Amniotic stem cell (primary cell): Measurements from ENCODE around the gene FAAP20.

ENCODE experiments used
- DNase-seq: peaks from one replicate; lab custom pipeline; 2025; lab: John Stamatoyannopoulos, UW

The FAAP20 gene

GRCh38 chr1:2210084-2210653, 15.6 kb upstream of the FAAP20 start:
- DNase-seq: no peak

- no peak for DNase-seq
Measured at GRCh38 chr1:2209400-2210083, 15.0 kb upstream of the FAAP20 start.

GRCh38 chr1:2208309-2209239, 14.0 kb upstream of the FAAP20 start:
- peak; percentile 93 for DNase-seq

DNA sequence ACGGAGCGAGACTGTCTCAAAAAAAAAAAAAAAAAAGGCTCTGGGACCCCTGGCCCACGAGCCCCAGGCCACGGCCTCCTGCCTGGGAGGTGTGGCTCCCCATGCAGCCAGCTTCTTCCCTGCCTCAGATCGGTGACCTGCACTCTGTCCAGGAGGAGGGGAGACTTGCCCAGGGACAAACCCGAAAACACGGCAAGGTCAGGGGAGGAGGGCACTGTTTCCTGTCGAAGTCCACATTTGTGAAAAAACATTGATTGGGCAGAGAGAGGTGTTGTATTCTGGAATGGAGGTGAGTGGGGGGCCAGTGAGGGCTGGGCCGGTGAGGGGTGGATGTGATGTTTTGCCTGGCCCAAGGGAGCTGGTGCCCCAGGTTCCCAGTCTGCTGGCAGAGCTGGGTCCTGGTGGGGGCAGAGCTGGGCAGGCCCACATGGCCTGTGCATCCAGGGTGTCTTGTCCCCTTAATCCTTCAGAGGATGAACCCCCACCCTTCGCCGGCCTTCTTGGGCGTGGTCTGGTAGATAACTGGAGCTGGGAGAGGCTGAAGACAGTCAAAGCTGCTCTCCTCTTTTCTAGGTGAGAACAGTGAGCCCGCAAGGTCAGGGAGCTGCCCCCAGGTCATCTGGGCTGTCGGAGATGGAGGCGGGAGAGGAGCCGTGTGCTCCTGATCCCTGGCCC, 12.4 kb upstream of the FAAP20 start:
- DNase-seq: no peak

DNA sequence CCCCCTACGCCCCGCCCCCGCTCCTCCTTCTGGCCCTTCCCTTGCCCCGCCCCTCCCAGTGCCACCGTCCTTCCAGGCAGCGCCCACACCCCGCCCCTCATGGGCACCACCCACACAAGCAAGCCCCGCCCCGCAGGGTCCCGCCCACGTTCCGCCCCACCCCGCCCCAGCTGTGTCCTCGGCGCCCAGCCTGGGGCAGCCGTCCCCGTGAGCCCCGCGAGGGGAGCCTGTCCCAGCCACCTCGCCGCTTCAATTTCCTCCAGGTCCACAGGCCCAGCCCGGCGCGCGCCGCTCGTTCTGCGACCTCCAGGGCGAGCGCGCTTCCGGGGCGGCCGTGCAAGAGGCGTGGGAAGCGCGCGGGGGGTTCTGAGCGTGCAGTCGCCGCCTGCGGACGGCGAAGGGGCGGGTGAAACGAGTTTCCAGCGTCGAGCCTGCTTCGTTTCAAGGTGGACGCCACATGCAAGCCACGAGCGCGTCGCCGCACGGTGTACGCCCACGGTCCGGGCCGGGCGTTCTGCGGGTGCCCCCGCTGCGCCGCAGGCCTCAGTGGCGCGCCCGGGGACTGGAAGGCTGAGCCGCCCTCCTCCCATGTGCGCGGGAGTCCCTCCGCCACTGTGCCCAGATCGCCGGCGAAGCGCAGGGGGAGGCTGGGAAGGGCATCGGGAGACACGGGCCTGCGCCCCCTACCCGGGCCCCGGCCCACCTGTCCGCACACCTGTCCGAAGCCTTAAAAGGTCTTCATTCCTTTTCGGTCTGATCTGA, 10.8 kb upstream of the FAAP20 start:
- peak; percentile 89 for DNase-seq

DNA sequence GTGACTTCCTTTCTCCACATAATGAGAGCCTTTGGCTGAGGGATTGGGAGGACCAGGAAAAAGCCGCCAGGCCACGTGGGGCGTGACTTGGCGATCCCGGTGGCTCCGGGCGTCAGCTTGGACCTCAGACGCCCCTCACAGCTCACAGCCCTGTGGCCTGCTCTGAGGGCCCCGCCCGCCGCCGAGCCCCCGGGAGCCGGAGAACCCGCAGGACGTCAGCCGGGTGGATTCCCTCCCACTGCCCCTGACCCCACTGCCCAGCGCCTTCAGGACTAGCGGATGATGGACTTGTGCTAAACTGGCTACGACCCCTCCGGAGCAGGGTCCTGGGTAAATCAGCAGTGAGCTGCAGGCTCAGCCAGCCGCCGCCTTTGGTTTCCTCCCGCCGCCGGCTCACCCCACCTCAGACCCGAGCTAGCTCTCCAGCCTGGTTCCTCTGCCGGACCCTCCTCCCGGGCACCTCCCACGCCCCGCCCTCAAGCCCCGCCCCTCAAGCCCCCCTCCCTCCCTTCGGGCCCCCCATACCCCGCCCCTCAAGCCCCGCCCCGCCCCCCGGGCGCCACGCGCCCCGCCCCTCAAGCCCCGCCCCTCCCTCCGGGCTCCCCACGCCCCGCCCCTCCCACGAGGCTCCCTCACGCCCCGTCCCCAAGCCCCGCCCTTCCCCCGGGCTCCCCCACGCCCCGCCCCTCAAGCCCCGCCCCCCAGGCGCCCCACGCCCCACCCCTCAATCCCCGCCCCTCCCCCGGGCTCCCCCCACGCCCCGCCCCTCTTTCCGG, 10.0 kb upstream of the FAAP20 start:
- peak; percentile 85 for DNase-seq

- no peak for DNase-seq
Measured at GRCh38 chr1:2203671-2204414, 9.3 kb upstream of the FAAP20 start.

GRCh38 chr1:2202843-2203601, 8.4 kb upstream of the FAAP20 start:
- no peak for DNase-seq

GRCh38 chr1:2202008-2202575, 7.5 kb upstream of the FAAP20 start:
- no peak for DNase-seq

GRCh38 chr1:2201062-2201461, 6.5 kb upstream of the FAAP20 start:
- no peak for DNase-seq

DNA sequence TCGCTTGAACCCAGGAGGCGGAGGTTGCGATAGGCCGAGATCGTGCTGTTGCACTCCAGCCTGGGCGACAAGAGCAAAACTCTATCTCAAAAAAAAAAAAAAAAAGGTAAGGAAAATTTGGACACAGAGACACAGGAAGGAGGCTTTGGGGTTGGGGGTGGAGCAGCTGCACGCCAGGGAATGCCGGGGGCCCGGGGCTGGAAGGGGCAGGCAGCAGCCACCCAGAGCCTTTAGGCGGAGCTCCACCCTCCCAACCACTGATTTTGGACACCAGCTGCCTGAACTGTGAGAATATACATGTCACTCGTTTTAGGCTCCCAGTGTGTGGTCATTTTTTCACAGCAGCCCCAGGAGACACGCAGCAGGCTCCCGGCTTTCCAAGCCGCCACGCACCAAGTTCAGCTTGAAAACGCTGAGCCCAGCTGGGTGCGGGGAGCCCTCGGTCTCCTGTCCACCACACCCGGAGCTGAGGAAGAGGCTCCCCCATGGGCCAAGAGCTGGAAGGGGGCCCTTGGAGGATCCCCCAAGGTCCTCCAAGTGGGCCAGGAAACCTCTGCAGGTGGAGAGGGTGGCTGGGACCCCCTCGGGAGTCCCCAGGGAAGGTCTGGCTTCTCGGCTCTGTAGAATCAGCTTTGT, 5.9 kb upstream of the FAAP20 start:
- no peak for DNase-seq

GRCh38 chr1:2199042-2199810, 4.7 kb upstream of the FAAP20 start:
- peak; percentile 59 for DNase-seq

DNA sequence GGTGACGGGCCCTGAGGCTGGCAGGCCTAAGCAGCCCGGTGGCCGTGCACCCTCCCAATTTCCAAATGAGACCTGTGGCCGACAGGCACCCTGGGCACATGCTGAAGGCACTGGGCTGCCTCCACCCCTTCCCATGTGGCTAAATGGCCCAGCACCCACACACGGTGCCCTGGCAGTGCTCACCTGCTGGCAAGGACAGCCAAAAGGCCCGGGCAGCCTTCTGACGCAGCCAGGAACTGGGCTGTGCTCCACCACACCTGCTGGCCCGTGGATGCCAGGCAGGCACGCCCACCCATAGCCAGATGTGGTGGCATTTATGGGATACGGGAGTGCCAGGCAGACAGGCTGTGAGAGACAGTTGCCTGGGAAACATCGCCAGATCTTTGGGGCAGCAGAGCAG, 4.0 kb upstream of the FAAP20 start:
- DNase-seq: no peak

GRCh38 chr1:2197707-2198165, 3.2 kb upstream of the FAAP20 start:
- DNase-seq: no peak

GRCh38 chr1:2196901-2197638, 2.5 kb upstream of the FAAP20 start:
- DNase-seq: no peak

DNA sequence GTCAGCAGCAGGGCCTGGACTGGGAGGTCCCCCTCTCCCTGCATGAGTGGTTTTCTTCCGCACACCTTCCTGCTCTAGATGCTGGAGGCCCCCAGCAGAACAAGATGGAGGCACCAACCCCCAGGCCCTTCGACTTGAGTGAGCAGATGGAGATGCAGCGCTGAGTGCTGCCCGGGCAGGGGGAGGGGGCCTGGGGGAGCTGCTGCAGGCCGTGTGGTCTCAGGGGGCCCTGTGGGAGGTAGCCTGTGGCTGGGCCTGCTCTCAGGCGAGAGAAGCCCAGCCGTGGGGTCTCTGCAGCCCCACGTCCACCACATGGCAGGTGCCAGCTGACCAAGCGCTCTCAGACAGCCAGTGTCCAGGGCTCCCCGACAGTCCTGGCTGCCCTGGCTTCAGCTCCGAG, 1.2 kb upstream of the FAAP20 start:
- DNase-seq: no peak
